Activated CD4-positive, alpha-beta T cell treated with anti-CD3 and anti-CD28 coated beads, Interleukin-2, amount 50 U/mL, for 48 hours (primary cell): ENCODE measurements around the gene ATOH8.
A peak's percentile ranks its signal among the peaks of the same experiment; 100 is the strongest.

ENCODE experiments used
- DNase-seq, 2 experiments: peaks; one replicate each; pipeline ENCODE4 v3.0.0-alpha.2; 2020

ATOH8 gene

DNA sequence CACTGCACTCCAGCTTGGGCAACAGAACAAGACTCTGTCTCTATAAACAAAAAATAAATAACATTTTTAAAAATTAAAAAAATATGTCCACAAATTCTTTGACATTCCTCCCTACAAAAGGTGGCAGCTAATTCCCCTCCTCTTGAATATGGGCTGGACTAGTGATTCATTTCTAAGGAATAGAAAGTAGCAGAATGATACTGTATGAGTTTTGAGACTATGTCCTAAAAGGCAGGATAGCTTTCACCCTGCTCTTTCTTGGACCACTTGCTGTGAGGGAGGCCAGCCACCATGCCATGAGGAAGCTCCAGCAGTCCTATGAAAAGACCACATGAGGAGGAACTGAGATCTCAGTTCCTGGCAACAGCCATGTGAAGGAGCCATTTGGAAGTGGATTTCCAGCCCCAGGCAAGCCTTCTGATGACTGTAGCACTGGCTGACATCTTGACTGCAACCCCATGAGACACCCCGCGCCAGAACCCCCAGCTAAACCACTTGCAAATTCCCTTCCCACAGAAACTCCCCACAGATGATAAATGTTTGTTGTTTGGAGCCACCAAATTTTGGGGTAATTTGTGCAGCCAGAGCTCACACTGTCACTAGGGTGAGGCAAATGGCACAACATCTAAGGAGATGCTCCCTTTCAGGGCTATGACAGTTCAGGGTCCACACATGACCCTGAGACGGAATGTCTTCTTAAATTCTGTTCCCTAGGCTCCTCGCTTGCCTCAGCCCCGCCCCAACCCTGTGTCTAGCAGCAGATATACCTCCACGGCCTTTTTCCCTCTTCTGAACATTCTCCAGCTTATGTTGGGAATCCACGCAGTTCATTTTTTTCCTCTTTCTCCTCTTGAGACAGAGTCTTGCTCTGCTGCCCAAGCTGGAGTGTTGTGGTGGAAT is 17.1 kb upstream of the ATOH8 start:
- no peak for DNase-seq

GRCh38 chr2:85737481-85737880 is 16.3 kb upstream of the ATOH8 start:
- no peak for DNase-seq

DNA sequence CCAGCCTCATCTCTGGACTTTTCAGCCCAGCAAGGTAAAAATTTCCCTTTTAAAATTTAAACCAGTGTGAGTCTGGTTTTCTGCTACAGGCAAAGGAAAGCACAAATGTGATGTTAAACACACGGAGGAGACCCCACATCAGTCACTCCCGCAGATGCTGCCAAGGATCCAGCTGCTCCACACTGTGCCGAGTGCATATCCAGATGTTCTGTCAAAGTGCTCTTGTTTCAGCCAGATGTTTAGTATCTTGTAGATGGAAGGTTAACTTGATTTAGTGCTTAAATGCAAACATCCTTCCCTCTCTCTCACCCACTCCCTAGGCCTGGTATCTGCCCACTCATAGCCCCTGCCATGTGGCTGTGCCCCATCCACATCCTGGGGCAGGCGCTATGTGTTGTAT is 15.8 kb upstream of the ATOH8 start:
- no peak for DNase-seq

GRCh38 chr2:85740193-85740592 is 13.6 kb upstream of the ATOH8 start:
- DNase-seq, result no peak

DNA sequence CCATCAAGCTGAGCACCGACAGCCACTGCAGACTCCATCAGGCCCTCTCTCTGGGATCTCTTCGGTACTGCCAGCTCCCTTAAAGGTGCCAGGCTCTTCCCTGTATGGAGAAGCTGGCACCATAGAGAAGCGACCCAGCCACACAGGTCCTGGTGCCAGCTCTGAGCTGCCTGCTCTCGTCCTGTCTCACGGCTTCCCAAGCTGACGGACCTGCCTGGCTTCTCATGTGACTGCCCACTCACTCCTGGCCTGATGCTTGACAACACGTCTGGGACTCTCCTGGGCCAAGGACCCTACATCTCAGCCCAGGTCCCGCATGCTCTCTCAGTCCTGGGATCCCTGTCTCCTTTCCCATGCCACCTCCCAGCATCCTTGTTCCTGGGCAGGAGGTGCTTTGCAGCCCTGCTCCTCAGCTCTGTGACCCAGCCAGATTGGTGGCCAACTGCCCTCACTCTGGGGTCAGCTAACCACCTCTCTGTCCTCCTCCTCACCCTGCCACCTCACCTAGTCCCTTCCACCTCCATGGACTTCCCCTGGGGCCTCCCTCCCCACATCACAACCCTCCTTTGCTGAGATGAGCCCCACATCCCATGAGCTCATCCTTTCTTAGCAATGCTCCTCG is 12.5 kb upstream of the ATOH8 start:
- no peak for DNase-seq

DNA sequence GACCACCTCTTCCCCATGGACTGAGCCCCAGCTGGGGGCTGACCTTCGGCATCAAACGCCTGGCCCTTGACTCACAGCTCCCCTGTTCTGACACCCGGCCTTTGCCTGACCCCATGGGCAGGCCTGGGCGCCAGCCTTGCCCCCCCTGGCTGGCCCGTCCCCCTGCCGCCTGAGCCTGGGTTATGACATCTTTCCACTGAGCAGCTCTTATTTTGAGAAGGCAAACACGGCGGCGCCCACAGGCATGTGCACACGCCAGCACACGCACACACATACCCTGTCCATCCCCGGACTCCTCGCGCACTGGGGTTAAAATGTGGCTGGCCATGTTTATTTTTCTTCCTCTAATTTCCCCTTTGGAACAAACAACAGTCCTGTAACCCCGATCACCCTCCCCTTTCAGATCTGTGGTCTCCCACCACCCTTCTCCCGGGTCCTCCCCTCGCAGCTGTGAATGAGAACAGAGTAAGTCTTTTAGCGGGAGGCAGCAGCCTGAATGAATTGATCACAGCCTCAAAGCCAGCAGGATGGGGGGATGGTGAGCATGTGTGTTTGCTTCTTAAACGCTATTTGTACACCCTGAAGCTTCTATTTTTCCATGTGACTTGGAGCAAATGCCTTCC is 11.8 kb upstream of the ATOH8 start:
- DNase-seq, result no peak

GRCh38 chr2:85743304-85743978 is 10.3 kb upstream of the ATOH8 start:
- DNase-seq, result no peak

- no peak for DNase-seq
Measured at GRCh38 chr2:85744055-85744454, 9.7 kb upstream of the ATOH8 start.

- DNase-seq, result no peak
Measured at GRCh38 chr2:85744741-85745601, 8.8 kb upstream of the ATOH8 start.

DNA sequence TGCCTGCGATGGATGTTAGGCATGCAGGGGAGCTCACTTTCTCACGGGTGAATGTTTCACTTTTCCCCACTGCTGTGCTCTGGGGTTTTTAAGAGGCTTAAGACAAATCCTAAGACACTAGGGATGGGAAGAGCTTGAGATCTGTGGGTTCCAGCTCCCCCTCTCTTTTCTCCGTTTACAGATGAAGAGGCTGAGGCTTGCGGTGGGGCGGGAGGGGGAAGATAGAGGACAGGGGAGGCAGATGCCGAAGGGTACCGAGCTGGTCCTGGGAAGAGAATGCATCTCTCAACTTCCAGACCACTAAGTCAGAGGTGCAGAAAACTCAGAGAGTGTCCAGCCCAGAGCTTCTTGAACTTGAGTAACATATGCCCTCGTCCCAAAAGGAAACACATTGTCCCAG is 8.2 kb upstream of the ATOH8 start:
- DNase-seq, result no peak

GRCh38 chr2:85746321-85747004 is 7.3 kb upstream of the ATOH8 start:
- DNase-seq, result no peak

DNA sequence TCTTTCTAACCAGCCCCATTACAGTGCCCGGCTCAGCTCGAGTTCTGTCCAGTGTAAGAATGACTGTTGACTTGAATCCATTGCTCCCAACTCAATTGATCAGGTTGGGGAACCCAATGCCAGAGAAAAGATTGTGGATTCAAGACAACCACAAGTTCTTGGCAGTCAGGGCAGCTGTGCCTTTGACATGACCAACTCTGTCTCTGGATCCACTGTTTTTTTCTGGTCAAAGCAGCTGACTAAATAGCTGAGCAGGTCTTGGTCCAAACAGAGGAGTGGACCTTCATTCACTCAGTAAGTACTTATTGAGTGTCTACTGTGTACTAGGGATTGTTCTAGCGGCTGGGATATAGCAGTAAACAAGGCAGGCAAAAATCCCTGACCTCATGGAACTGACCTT is 6.3 kb upstream of the ATOH8 start:
- no peak for DNase-seq

DNA sequence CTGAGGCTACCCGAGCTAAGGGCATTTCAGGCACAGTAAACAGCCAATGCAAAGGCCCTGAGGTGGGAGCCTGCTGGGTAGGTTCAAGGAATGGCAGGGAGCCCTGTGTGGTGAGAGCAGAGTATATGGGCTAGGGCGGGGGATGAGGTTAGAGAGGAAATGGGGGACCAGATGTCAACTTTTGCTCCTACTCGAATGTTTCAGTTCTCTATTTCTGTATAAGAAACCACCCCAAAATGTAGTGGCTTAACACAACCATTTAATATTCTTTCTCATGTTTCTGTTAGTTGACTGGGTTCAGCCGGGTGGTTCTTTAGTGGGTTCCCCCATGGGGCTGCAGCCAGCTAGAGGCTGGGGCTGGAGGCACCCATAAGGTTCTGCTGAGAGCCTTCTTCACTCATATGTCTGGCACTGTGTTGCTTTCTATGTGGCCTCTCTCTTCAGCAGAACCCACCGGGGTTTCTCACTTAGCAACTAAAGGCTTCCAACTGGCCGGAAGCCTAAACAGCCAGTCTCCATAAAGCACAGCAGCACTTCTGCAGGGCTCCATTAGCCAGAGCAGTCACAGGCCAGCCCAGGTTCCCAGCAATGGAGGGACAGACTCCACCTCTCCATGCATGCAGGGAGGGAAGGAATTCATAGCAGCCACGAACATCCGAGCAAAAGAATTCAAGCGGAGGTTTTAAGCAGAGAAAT is 5.6 kb upstream of the ATOH8 start:
- DNase-seq, result no peak

GRCh38 chr2:85748985-85749875 is 4.6 kb upstream of the ATOH8 start:
- no peak for DNase-seq

- peak; percentile 68 to 73 for DNase-seq
Measured at GRCh38 chr2:85750587-85751575, 2.9 kb upstream of the ATOH8 start.

- DNase-seq, result no peak
Measured at GRCh38 chr2:85751627-85752026, 2.2 kb upstream of the ATOH8 start.

- no peak for DNase-seq
Measured at GRCh38 chr2:85753035-85753524, 711 bp upstream of the ATOH8 start.

GRCh38 chr2:85754313-85755095 is 713 bp downstream of the ATOH8 start:
- DNase-seq, result peak; percentile 21 to 52
